ENCODE data around the gene PCDHGC3.

DNA sequence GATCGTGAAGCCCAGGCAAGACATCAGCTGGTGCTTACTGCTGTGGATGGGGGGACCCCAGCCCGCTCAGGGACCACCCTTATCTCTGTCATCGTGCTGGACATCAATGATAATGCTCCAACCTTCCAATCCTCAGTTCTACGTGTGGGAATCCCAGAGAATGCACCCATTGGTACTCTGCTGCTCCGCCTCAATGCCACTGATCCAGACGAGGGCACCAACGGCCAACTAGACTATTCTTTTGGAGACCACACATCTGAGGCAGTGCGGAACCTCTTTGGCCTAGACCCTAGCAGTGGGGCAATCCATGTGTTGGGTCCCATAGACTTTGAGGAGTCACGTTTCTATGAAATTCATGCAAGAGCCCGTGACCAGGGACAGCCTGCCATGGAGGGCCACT, 14.1 kb downstream of the PCDHGC3 start:
- TF ChIP-seq, protein P1, sequence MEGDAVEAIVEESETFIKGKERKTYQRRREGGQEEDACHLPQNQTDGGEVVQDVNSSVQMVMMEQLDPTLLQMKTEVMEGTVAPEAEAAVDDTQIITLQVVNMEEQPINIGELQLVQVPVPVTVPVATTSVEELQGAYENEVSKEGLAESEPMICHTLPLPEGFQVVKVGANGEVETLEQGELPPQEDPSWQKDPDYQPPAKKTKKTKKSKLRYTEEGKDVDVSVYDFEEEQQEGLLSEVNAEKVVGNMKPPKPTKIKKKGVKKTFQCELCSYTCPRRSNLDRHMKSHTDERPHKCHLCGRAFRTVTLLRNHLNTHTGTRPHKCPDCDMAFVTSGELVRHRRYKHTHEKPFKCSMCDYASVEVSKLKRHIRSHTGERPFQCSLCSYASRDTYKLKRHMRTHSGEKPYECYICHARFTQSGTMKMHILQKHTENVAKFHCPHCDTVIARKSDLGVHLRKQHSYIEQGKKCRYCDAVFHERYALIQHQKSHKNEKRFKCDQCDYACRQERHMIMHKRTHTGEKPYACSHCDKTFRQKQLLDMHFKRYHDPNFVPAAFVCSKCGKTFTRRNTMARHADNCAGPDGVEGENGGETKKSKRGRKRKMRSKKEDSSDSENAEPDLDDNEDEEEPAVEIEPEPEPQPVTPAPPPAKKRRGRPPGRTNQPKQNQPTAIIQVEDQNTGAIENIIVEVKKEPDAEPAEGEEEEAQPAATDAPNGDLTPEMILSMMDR (IDR thresholded peaks at IDR 0.05; ENCODE audit: low read depth, low read length, poor library complexity, severe bottlenecking) = no peak
- no peak for TF ChIP-seq EZH2phosphoT487 (IDR thresholded peaks at IDR 0.05; ENCODE audit: borderline replicate concordance, low read length)

All from DOHH2 (cell line).